ENCODE results near the gene MRPL37.

DNA sequence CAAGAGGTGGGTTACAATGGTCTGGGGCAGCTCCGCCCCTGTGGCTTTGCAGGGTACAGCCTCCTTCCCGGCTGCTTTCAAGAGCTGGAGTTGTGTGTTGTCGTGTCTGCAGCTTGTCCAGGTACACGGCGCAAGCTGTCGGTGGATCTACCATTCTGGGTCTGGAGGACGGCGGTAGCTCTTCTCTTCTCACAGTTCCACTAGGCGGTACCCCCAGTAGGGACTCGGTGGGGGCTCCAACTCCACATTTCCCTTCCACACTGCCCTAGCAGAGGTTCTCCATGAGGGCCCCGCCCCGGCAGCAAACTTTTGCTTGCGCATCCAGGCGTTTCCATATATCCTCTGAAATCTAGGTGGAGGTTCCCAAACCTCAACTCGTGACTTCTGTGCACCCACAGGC is 34.8 kb upstream of the MRPL37 start:
- no peak for TF ChIP-seq CTCF (IDR thresholded peaks at IDR 0.05)
- TF ChIP-seq EZH2phosphoT487 (IDR thresholded peaks at IDR 0.05) = no peak

All from neural progenitor cell (in vitro differentiated cells).